HT1080 (cell line): ENCODE results near the gene TMEM236. TPM values are rescaled to one million over a fixed set of nuclear protein-coding genes. Genes with fewer than 3 reads are reported as not detected.
A peak's percentile ranks its signal among the peaks of the same experiment; 100 is the strongest.

Experiments
- DNase-seq: peaks from one replicate; pipeline ENCODE4 v3.0.0-alpha.2; 2015; ENCODE audit warnings: low read depth
- total RNA-seq: library from RNA; depleted of rRNA; stranded (reverse); fragments of >200 nt; shearing (Covaris generic); gene quantifications from 2 replicates; pipeline ENCODE4 v1.2.3, GENCODE V29; 2014

Gene TMEM236
- total RNA-seq, 1 experiment from 2014 or later: 0.02 TPM

DNA sequence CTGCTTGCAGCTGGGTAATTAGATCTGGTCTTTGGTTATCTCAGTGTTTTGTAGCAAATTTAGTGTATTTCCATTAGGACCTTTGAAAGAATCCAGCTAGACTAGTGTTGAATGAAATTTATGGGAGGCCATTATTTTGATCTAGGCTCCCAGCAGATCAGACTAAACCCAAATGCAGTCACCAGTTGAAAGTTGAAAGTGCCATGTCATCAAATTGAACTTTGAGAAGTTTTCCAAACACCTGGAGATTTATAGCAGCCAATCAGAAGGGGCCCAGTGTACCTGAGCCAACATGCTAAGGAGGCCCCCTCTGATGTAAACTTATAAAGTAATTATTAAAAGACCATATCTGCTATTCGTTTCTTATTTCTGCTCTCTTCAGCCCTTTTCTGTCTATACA, 11.3 kb upstream of the TMEM236 start:
- DNase-seq: no peak

DNA sequence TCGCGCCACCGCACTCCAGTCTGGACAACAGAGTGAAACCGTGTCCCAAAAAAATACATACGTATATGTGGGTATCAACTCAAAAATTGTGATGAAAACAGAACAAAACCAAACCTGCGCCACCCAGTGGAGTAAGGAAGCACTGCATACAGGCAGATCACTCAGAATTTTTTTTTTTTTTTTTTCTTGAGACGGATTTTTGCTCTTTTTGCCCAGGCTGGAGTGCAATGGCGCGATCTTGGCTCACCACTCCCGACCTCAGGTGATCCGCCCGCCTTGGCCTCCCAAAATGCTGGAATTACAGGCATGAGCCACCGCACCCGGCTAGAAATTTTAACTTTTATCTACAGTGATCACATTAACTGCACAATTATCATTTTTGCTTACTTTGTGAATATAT, 9.1 kb upstream of the TMEM236 start:
- peak; percentile 55 for DNase-seq

DNA sequence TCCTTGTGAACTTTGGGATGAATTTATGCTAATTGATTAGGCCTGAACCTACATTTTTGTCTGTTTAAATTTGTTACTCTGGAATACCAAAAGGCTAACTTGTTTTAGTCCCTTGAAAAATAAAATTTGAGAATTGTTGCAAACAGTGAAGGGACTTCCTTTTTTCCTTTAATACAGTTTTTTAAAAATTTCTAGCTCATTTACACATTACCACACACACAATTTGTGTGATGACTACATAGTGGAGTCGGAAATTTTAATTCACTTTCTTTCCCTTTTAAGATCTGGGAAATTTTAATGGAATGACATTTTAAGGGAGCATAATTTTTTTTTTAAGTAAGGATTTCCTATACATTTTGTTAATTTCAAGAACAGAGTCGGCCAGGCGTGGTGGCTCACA, 8.6 kb upstream of the TMEM236 start:
- DNase-seq: no peak

DNA sequence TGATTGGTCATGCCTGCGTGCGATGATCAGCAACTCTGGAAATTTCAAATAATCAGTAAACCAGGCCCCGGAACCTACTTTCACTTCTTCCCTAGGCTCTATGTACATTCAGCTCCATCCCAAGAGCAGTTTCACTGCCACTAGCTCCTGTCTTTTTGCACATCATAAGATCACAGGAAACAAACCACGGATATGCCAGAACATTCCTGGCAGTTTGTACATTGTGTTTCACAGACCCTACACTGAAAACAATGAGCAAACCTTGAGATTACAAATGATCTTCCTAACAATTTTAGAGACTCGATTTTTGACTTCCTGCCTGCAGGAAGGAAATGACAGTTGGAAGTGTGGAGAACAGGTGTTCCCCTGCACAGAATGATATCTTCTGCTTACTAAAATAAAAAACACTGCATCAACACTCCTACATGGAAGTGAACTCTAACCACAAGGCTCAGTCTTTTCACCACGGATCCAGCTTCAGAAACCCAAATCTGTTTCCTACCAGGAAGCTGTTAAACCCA, 7.6 kb upstream of the TMEM236 start:
- no peak for DNase-seq

DNA sequence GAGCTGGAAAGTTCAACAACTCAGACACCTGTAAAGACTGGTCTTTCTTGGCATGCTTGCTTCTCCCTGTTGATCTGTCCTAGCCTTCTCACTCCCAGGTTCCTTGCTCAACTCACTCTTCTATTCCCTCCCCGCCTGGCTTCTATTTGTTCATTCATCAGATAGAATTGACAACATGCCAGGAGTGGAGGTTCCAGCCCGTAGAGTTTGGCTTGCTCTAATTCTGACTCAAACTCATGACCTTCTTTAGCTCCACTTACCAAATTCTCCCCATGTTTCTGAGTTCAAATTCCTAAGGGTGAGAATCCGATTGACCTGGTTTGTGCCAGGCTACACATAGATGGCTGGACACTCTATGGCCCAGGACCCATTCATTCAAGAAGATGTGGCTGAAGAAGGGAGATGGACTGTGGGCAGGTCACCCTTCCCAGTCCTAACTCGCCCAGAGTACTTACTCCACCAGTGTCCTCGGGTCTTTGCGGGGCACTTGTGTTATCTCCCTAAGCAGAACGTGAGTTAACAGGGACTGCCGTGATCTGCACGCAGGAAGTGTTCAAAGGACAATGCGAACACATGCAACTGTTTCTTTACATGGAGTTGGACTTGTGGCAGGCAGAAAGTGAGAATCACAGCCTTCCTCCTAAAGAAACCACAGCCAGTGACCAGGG, 4.0 kb upstream of the TMEM236 start:
- DNase-seq: no peak

DNA sequence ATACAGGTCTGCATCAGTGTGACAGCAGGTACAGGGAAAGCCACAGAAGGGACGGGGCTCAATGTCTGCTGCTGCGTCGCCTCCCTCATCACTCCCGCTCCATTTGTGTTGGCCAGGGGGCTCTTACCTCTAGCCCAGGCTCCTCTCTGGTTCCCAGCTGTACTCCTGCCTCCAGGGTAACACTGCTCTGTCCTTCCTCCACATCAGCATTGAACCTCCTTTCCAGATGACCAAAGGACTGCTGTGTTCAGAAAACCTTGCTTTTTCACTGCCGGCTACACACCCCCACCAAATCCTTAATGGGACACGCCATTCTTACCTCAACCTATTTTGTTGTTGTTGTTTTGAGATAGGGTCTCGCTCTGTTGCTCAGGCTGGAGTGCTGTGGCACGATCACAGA, 2.1 kb upstream of the TMEM236 start:
- no peak for DNase-seq

DNA sequence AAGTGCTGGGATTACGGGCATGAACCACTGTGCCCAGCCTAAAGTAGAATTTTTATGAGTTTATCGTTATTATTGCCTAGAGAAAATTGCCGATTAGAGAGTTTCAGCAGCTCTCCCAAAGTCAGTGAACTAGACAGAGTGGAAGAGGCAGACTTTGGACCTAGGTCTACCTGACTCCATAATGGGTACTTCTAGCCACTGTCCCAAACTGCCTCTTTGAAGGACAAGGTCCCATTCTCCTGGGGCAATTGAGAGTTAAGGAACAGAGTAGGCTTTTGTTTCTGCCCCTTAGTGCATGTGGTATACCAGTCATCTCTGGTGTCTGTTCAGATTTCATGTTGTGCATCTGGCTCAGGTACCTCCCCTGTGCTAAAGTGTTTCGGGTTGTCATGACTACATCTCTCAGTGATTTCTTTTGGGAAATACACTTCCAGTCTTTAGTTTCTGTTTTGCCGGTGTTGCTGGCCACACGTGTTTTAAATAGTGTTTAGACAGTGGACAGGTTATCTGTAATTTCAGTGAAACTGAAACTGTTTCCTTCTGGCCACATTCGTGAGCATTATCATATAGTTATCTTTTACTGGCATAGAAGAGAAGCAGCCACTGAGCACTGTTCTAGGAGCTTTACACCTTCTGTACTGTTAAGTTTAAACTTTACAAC, 4.7 kb downstream of the TMEM236 start:
- DNase-seq: peak; percentile 39

DNA sequence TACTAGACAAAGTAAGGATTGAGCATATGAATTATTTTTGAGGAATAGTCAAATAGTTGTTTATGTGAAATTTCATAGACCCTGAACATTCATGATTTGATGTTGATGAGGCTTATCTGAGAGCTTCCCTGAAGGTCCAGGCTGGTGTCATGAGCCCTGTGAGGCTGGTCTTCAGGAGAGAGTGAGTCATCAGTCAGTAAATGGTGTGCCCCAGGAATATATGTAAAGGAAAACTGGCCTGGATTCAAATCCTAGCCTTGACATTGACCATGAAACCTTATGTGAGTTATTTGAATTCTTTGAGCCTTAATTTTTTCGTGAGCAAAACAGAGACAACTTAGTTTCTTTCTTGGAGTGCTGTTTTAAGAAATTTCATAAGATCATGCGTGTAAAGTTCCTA, 6.2 kb downstream of the TMEM236 start:
- peak; percentile 42 for DNase-seq

DNA sequence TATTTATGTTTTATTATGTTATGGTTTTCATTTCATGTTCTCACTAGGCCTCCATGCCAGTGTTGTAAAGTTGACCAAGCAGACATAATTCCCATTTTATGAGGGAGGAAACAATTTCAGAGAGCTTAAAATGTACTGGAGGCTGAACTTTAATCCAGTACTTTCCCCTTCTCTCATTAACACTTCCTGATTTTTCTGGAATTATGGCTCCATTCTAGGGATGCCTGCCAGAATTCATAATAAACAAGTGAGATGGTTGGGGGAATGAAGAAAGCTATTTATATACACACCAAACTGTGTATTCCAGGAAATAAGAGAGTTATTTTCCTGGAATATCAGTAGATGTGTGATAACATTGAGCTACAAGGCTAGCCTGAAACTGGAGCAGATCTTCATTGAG, 6.9 kb downstream of the TMEM236 start:
- DNase-seq: no peak

DNA sequence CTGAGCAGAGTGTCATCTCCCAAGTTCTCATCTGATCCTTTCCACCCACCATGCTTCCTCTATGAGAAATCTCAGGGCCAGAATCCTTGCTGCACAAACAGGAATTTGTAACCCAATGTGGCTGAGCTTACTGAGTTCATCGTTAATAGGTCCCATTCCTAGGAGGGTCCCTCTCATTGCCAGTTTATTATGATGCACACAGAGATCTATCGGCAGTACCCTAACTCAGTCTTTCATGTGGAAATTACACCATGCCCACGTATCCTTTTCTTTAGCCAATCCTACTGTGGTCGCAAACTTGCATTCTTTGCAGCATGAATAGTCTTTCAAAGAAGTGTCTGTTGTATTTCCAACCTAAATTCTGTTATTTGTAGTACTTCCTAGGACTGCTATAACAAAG, 12.1 kb downstream of the TMEM236 start:
- no peak for DNase-seq

DNA sequence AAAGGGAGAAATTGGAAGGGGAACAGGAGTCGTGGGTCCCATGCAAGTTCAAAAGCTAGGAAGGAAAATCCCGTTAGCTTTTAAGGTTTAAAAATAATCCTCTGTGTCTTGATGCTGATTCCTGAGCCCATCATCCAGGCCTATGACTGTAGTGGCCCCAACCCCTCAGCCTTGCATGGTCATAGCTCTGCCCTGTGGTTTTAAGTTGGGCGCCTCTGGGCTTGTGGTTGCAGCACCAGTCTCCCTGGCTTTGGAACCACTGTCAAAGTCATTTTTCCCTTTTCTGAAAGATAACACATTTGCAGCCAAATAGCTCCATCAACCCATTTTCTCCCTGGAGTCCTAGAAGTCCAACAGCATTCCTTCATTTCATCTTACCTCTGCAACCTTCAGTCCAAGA, 13.6 kb downstream of the TMEM236 start:
- no peak for DNase-seq

DNA sequence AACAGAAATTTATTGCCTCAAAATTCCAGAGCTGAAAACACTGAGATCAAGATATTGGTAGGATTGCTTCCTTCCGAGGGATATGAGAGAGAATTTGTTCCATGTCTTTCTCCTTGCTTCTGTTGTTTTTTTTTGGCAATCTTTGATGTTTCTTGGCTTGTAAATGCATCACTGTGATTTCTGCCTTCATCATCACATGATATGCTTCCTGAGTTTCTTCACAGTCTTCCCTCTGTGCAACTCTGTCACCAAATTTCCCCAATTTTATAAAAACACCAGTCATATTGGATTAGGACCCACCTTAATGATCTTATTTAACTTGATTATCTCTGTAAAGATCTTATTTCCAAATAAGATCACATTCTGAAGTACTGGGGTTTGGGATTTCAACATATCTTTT, 14.7 kb downstream of the TMEM236 start:
- DNase-seq: no peak

DNA sequence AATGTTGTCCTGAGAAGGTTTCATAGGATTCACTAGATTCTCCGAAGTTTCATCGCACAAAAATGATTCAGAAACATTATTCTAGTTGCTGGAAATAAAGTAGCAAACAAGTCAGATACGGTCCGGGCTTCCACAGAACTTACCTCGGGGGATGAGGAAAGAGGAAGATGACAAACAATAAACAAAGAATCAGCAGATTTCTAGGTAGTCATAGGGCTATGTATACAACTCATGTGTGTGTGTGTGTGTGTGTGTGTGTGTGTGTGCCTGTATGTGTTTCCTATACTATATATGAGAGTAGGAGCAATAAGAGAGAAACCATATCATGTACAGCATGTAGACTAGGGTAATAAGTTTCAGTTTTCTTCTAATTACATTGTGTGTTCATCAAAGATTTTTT, 16.5 kb downstream of the TMEM236 start:
- no peak for DNase-seq

DNA sequence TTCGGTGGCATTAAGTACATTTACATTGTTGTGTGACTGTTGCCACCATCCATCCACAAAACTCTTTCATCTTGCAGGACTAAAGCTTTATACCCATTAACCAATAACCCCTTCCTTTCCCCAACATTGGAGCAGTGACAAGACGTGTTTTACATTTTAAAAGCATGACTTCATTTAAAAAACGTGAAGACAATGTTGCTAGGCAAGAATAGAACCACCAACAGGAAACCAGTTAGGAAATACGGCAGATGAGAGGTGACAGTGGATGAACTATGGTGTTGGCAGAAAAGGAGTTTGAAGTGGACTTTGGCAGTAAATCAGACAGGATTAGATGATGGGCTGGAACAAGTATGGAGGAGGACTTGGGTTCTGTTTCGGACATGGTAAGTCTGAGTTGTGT, 17.0 kb downstream of the TMEM236 start:
- DNase-seq: no peak

DNA sequence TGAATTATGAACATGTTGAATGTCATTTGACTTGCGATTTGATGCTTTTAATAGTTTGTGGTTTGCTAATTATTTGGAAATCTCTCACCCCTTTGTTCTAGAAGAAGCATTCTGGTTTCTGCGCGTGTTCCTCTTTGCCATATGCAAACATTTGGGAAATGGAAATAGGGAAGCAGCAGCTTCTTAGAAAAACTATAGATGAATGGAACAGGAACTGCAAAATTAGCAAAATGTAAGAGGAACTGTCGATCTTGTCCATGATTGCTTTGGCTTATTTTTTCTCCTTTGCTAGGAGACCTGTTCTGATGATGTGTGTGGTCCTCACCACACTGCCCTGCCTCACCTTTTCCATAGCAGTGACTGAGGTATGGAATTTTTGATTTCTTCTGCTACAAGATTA, 19.0 kb downstream of the TMEM236 start:
- DNase-seq: no peak

DNA sequence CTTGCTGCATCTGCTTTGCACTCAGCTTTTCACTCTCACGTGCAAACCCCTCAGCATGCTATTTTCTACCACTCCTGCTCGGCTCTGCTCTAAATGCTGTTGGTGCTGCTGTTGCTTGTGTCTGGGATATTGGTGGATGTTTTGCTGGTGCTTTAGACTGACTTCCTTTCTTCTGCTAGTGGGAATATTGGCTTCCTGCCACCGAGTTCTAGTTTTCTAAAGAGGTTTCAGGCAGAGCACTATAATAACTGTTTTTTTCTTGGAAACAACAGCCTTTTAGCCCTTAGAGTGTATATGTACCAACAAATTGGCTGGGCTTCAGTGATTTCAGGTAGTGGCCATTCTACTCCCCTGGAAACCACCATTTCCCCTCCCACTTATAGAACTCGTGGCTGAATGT, 27.8 kb downstream of the TMEM236 start:
- no peak for DNase-seq

DNA sequence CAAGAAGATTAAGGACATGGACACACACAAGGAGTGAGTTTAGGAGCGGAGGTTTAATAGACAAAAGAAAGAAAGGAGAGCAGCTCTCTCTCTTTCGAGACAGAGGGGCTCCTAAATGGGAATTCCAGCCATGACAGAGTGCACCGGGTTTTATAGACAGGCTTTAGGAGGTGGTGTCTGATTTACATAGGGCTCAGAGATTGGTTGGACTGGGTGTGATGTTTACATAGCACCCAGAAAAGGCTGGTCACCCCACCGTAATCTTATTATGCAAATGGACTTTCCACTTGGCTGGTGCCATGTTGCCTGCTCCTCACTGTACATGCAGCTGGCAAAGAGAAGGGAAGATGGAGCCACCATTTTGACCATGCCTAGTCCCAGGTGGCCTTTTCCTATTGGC, 28.7 kb downstream of the TMEM236 start:
- DNase-seq: no peak

DNA sequence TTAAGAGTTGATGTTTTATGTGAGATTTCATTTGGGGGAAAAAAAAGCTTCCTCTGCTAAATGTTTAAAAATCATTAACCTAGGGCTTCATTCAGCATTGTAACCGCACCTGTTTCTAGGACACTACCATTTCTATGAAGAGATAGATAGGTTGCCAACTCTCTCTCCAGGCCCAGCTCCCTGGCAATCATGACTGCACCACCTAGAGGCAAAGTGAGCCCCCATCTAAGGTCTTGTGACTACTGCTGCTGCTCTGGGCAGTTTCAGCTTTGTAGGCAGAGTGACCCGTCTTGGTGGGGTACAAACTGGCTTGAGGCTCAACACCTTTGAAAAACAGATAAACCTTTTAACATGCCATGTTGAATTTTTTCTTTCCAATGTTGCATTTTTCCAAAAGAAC, 29.9 kb downstream of the TMEM236 start:
- DNase-seq: no peak

DNA sequence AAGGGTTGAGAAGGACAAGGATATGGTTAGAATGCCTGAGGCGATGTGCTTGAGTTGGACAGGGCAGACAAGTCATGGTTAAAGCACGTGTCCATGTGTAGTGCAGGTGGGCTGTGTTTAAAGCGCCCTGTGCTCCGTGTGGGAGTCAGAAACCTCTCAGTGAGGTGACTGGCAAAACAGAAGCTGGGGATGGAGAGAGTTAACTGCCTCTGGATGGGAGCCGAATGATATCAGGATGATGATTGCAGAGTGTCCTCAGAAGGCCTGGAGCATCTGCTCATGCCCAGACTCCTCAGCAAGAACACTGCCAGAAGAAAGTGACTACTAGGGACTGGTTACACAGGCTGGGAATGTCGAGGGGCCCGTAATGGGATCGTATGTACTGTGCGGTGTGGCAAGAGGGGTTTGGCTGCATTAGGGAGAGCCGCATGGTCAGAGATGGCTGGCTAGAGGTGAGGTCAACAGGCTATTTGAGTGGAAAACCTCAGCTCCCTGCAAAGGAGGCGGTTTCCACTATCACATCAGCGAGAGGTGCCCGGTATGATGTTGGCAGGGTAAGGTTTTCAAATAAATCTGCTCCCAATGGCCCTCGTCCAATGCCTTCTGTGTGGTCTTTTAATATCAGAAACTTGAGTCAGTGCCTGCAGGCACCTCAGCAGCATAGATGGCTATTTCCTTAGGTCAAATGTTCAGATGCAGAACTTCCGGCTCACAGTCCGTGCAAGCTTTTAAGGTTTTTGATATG, 31.1 kb downstream of the TMEM236 start:
- DNase-seq: no peak

DNA sequence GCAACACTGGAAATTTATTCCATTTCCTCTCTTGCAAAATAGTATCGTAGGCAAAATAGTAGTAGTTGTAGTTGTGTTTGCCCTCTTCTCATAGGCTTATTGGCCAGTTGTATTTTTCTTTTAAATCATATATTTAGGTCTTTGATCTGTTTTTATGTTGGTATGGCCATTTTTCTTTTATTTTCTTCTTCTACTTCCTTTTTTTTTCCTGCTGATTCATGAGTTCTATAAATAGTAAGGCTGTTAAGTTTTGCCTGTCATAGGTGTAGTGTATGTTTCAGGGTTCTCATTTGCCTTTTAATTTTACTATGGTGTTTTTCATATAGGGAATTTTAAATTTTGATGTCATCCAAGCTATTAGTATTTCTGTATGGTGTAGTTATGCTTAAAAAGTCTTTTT, 31.8 kb downstream of the TMEM236 start:
- no peak for DNase-seq

DNA sequence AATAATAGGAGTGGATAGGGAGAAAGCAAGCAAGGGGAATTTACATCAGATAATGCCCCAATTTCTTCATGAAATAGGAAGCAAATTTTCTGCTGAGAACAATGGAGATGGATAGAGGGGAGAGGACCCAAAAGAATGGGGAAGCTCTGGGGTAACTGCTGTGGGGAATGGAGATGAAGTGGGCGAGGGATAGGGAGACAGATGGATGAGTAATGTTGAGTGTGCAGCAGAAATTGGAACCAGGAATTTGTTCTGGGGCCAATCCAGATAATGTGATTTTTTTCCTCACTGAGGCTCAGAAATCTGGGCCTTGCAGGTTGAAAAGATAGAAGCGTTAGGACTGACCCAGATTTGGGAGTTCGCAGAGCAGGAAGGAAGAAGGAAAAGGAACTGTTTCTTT, 32.7 kb downstream of the TMEM236 start:
- DNase-seq: peak; percentile 59

DNA sequence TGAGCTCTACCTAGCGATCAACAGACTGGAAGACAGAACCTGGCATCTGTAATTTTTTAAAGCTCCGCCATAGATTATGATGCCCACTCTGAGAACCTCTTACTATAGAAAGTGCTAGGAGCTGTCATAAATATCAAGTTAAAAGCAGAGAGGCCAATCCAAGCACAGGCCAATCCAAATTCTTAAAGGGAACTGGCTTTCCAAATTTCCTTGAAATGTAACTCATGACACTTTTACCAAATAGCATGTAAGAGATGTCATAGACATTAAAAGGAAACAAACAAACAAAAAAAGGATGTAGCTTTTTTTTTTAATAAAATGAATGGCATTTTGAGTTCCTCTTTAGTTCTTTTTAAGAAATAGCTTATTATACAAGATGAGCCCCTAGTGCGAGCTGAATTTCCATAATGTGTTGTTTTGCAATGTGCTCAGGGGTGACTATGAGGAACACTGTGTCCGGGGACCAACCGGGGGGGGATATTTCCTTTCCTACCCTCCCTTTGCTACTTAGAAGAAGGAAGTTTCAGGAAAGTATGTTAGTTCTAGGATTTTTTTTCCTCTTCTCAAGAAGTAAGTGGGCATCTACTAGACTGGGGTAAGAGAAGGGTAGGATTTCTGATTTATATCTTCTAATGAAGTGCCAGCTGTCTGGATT, 33.4 kb downstream of the TMEM236 start:
- no peak for DNase-seq
